Liver (tissue), 9 donors: Measurements from ENCODE around the gene NOP16. TPM values are rescaled to one million over a fixed set of nuclear protein-coding genes. Genes with fewer than 3 reads are reported as not detected.

Experiments
- DNase-seq: peaks from one replicate; pipeline ENCODE4 v3.0.0-alpha.2; 2017; ENCODE audit warnings: low spot score
- H3K27ac ChIP-seq, 2 donors: one replicate each; pipeline ENCODE4 v1.7.0; 2013; ENCODE audit warnings: inconsistent platforms in 2 of 2, low read length in 2 of 2, control low read depth in 1 of 2, low read depth in 1 of 2, mild to moderate bottlenecking in 1 of 2
- H3K27me3 ChIP-seq, 4 donors: one replicate each; pipeline versions ENCODE4 v1.6.1 to v1.7.0; 2013; ENCODE audit warnings: low read length in 3 of 4, inconsistent platforms in 1 of 4, mild to moderate bottlenecking in 1 of 4, moderate library complexity in 1 of 4; ENCODE audit not compliant: control insufficient read depth in 4 of 4, insufficient read depth in 4 of 4
- H3K36me3 ChIP-seq, 4 donors: one replicate each; pipeline versions ENCODE4 v1.6.1 to v1.7.0; 2013; ENCODE audit warnings: low read length in 3 of 4, mild to moderate bottlenecking in 3 of 4, low read depth in 1 of 4, moderate library complexity in 1 of 4; ENCODE audit not compliant: control insufficient read depth in 4 of 4, insufficient read depth in 3 of 4
- H3K4me1 ChIP-seq, 4 donors: one replicate each; pipeline versions ENCODE4 v1.6.1 to v1.7.0; 2013; ENCODE audit warnings: low read length in 3 of 4, mild to moderate bottlenecking in 3 of 4, moderate library complexity in 1 of 4; ENCODE audit not compliant: control insufficient read depth in 4 of 4, insufficient read depth in 4 of 4
- H3K4me3 ChIP-seq, 3 donors: one replicate each; pipeline versions ENCODE4 v1.6.1 to v1.7.0; 2013; ENCODE audit warnings: low read length in 3 of 3, control low read depth in 1 of 3, low read depth in 1 of 3, mild to moderate bottlenecking in 1 of 3
- H3K9ac ChIP-seq, 2 donors: one replicate each; pipeline ENCODE4 v1.7.0; 2013; ENCODE audit warnings: low read length in 2 of 2, mild to moderate bottlenecking in 2 of 2, moderate library complexity in 2 of 2, control low read depth in 1 of 2, low read depth in 1 of 2
- H3K9me3 ChIP-seq, 4 donors: one replicate each; pipeline versions ENCODE4 v1.6.1 to v1.7.0; 2013; ENCODE audit warnings: low read length in 3 of 4; ENCODE audit not compliant: control insufficient read depth in 4 of 4
- ATF3 ChIP-seq: IDR thresholded peaks from 2 replicates; pipeline ENCODE4 v1.6.1; 2016; ENCODE audit warnings: antibody characterized with exemption
- EGR1 ChIP-seq, 2 donors: IDR thresholded peaks; 2 replicates each; pipeline ENCODE4 v1.6.1; 2016 to 2018; ENCODE audit warnings: antibody characterized with exemption in 2 of 2, low read depth in 2 of 2
- FOXA1 ChIP-seq: IDR thresholded peaks from 2 replicates; pipeline ENCODE4 v1.6.1; 2016; ENCODE audit warnings: antibody characterized with exemption
- FOXA2 ChIP-seq: IDR thresholded peaks from 2 replicates; pipeline ENCODE4 v1.6.1; 2016; ENCODE audit warnings: antibody characterized with exemption
- GABPA ChIP-seq, 2 donors: IDR thresholded peaks in 1 of 2; conservative IDR thresholded peaks in 1 of 2; 2 replicates each; pipeline ENCODE4 v1.6.1; 2016; ENCODE audit warnings: antibody characterized with exemption in 2 of 2, mild to moderate bottlenecking in 1 of 2, moderate library complexity in 1 of 2
- HNF4A ChIP-seq, 2 donors: conservative IDR thresholded peaks; 2 replicates each; pipeline ENCODE4 v1.6.1; 2016; ENCODE audit warnings: antibody characterized with exemption in 2 of 2, mild to moderate bottlenecking in 2 of 2
- HNF4G ChIP-seq: IDR thresholded peaks from 2 replicates; pipeline ENCODE4 v1.6.1; 2016; ENCODE audit warnings: antibody characterized with exemption
- JUND ChIP-seq, 2 donors: IDR thresholded peaks; 2 replicates each; pipeline ENCODE4 v1.6.1; 2016; ENCODE audit warnings: antibody characterized with exemption in 2 of 2
- NR2F2 ChIP-seq: IDR thresholded peaks from 2 replicates; pipeline ENCODE4 v1.6.1; 2016; ENCODE audit warnings: antibody characterized with exemption
- RAD21 ChIP-seq, 2 donors: IDR thresholded peaks; 2 replicates each; pipeline ENCODE4 v1.6.1; 2016; ENCODE audit warnings: antibody characterized with exemption in 2 of 2, mild to moderate bottlenecking in 2 of 2
- RXRA ChIP-seq, 2 donors: IDR thresholded peaks; 2 replicates each; pipeline ENCODE4 v1.6.1; 2017 to 2018; ENCODE audit warnings: antibody characterized with exemption in 2 of 2, mild to moderate bottlenecking in 1 of 2
- SP1 ChIP-seq: IDR thresholded peaks from 2 replicates; pipeline ENCODE4 v1.6.1; 2018; ENCODE audit warnings: antibody characterized with exemption, mild to moderate bottlenecking
- TAF1 ChIP-seq: conservative IDR thresholded peaks from 2 replicates; pipeline ENCODE4 v1.6.1; 2016; ENCODE audit warnings: antibody characterized with exemption, mild to moderate bottlenecking
- YY1 ChIP-seq: IDR thresholded peaks from 2 replicates; pipeline ENCODE4 v1.6.1; 2016; ENCODE audit warnings: antibody characterized with exemption, mild to moderate bottlenecking
- ZBTB33 ChIP-seq: IDR thresholded peaks from 2 replicates; pipeline ENCODE4 v1.6.1; 2016; ENCODE audit warnings: antibody characterized with exemption
- WGBS: extraction: QIAGEN DNeasy Blood & Tissue Kit; methylation state at CpG from one replicate; pipeline ENCODE4 v1.1.7; 2013; 5-methylcytosine and 5-hydroxymethylcytosine counted together
- polyA plus RNA-seq, 2 donors: library from polyadenylated mRNA; stranded (reverse) in 1 of 2; unstranded in 1 of 2; fragments of 200-250 nt in 1 of 2; fragments of >200 nt in 1 of 2; fragmentation: Nextera tagmentation in 1 of 2; extraction: Ambion mirVana in 1 of 2; gene quantifications; one replicate each; pipeline versions ENCODE4 v1.2.1 to v1.2.3, GENCODE V29; 2013 to 2015
- total RNA-seq, 2 donors: library from RNA; depleted of rRNA; stranded (reverse); fragments of >200 nt; gene quantifications; one replicate each; pipeline ENCODE4 v1.2.3, GENCODE V29; 2014
- TF ChIP-seq, protein P1 (sequence below): fragments of 150-350 bp; IDR thresholded peaks from 2 replicates; pipeline ENCODE4 v1.5.1; 2017; ENCODE audit warnings: improper control_type of control experiment, low read depth, low read length; ENCODE audit not compliant: missing input control
- TF ChIP-seq, protein P2 (sequence below): IDR thresholded peaks from 2 replicates; pipeline ENCODE4 v1.6.1; 2016; ENCODE audit warnings: antibody characterized with exemption, mild to moderate bottlenecking
- TF ChIP-seq, protein P3 (sequence below): IDR thresholded peaks from 2 replicates; pipeline ENCODE4 v1.6.1; 2016; ENCODE audit warnings: antibody characterized with exemption
- donor health status: healthy.
- donor health status: healthy.
- donor health status: healthy.
- donor health status: healthy.
- donor health status: healthy.

NOP16 gene
- total and polyA plus RNA-seq, 4 donors, result 6.1 to 41.2 (median 17.2) TPM

DNA sequence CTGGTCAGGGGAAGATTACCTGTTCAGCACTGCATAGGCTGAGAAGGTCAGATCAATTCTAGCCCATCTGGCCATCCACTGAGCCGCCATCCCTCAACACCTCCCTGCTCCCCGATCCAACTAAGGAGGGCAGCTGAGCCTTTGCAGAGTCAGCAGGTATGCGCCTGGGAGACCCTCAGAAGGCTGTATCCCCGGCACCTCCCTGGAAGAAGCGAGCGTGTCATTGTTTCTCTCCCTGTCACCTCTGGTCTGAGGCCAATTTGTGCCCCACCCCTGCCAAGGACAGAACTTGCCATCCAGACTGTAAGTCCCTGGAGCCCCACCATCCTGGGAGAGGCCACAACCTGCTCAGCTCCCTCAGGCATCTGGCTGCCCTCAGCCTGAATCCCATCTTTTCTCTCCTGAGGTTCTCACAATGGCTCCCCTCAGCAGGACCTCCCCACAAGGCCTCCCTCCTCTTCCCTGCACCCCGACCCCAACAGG, 25.4 kb upstream of the NOP16 start:
- no peak overlapping the region for H3K4me3 ChIP-seq
- 96% methylated on average over 7 of the region's 7 CpGs for WGBS
- no peaks in the 10 kb centered on the region for H3K27me3 ChIP-seq
- H3K9ac ChIP-seq, result no peak overlapping the region
- TF ChIP-seq, protein P1, sequence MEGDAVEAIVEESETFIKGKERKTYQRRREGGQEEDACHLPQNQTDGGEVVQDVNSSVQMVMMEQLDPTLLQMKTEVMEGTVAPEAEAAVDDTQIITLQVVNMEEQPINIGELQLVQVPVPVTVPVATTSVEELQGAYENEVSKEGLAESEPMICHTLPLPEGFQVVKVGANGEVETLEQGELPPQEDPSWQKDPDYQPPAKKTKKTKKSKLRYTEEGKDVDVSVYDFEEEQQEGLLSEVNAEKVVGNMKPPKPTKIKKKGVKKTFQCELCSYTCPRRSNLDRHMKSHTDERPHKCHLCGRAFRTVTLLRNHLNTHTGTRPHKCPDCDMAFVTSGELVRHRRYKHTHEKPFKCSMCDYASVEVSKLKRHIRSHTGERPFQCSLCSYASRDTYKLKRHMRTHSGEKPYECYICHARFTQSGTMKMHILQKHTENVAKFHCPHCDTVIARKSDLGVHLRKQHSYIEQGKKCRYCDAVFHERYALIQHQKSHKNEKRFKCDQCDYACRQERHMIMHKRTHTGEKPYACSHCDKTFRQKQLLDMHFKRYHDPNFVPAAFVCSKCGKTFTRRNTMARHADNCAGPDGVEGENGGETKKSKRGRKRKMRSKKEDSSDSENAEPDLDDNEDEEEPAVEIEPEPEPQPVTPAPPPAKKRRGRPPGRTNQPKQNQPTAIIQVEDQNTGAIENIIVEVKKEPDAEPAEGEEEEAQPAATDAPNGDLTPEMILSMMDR, result no peak
- TF ChIP-seq, protein P2, sequence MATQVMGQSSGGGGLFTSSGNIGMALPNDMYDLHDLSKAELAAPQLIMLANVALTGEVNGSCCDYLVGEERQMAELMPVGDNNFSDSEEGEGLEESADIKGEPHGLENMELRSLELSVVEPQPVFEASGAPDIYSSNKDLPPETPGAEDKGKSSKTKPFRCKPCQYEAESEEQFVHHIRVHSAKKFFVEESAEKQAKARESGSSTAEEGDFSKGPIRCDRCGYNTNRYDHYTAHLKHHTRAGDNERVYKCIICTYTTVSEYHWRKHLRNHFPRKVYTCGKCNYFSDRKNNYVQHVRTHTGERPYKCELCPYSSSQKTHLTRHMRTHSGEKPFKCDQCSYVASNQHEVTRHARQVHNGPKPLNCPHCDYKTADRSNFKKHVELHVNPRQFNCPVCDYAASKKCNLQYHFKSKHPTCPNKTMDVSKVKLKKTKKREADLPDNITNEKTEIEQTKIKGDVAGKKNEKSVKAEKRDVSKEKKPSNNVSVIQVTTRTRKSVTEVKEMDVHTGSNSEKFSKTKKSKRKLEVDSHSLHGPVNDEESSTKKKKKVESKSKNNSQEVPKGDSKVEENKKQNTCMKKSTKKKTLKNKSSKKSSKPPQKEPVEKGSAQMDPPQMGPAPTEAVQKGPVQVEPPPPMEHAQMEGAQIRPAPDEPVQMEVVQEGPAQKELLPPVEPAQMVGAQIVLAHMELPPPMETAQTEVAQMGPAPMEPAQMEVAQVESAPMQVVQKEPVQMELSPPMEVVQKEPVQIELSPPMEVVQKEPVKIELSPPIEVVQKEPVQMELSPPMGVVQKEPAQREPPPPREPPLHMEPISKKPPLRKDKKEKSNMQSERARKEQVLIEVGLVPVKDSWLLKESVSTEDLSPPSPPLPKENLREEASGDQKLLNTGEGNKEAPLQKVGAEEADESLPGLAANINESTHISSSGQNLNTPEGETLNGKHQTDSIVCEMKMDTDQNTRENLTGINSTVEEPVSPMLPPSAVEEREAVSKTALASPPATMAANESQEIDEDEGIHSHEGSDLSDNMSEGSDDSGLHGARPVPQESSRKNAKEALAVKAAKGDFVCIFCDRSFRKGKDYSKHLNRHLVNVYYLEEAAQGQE, result no peak
- TF ChIP-seq GABPA (IDR thresholded peaks at IDR 0.05 in 1 of 2, conservative IDR thresholded peaks at IDR 0.05 in 1 of 2) (no peak), FOXA2 (no peak), EGR1 (IDR thresholded peaks at IDR 0.05; ENCODE audit: low read depth in 2 of 2) (no peak), YY1 (no peak), JUND (IDR thresholded peaks at IDR 0.05) (no peak), FOXA1 (no peak)
- TF ChIP-seq, protein P3, sequence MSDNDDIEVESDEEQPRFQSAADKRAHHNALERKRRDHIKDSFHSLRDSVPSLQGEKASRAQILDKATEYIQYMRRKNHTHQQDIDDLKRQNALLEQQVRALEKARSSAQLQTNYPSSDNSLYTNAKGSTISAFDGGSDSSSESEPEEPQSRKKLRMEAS, result no peak
- peaks cover 0 to 8% (median 2%) of the 10 kb centered on the region in 4 donors for H3K36me3 ChIP-seq
- DNase-seq, result no peak
- no peak overlapping the region for H3K27ac ChIP-seq
- H3K9me3 ChIP-seq, result no peaks in the 10 kb centered on the region
- H3K4me1 ChIP-seq, result peaks cover 4 to 19% (median 11%) of the 10 kb centered on the region in 4 donors

- no peak for DNase-seq
- peaks cover 0 to 12% (median 2%) of the 10 kb centered on the region in 4 donors for H3K36me3 ChIP-seq
- H3K27ac ChIP-seq, result no peak overlapping the region
- H3K4me3 ChIP-seq, result no peak overlapping the region
- WGBS, result 90% methylated on average over 2 of the region's 2 CpGs
- no peaks in the 10 kb centered on the region for H3K9me3 ChIP-seq
- peaks cover 4 to 19% (median 11%) of the 10 kb centered on the region in 4 donors for H3K4me1 ChIP-seq
- H3K27me3 ChIP-seq, result no peaks in the 10 kb centered on the region
- TF ChIP-seq, protein P2, result no peak
- no peak for TF ChIP-seq FOXA1
- no peak for TF ChIP-seq JUND (IDR thresholded peaks at IDR 0.05)
- TF ChIP-seq NR2F2, result no peak
- TF ChIP-seq, protein P1, result no peak
- TF ChIP-seq ATF3, result no peak
- no peak for TF ChIP-seq SP1
- TF ChIP-seq GABPA (IDR thresholded peaks at IDR 0.05 in 1 of 2, conservative IDR thresholded peaks at IDR 0.05 in 1 of 2), result no peak
- TF ChIP-seq FOXA2, result no peak
- TF ChIP-seq, protein P3, result no peak
- TF ChIP-seq YY1, result no peak
- TF ChIP-seq HNF4A (conservative IDR thresholded peaks at IDR 0.05), result no peak
- no peak for TF ChIP-seq ZBTB33
- TF ChIP-seq RXRA (IDR thresholded peaks at IDR 0.05), result no peak
- TF ChIP-seq EGR1 (IDR thresholded peaks at IDR 0.05; ENCODE audit: low read depth in 2 of 2), result no peak
- TF ChIP-seq TAF1, result no peak
- TF ChIP-seq HNF4G, result no peak
- no peak for TF ChIP-seq RAD21 (IDR thresholded peaks at IDR 0.05)
- no peak overlapping the region for H3K9ac ChIP-seq
Measured at GRCh38 chr5:176413255-176413565, 24.8 kb upstream of the NOP16 start.
